H1 (cell line): ENCODE measurements around the gene KLHL36.

ENCODE experiments used
- BRCA1 ChIP-seq: IDR thresholded peaks from 2 replicates; pipeline ENCODE4 v1.6.1; 2012; ENCODE audit warnings: low read depth, low read length, improper control_type of control experiment
- CTCF ChIP-seq, 3 experiments: IDR thresholded peaks; 1 replicate in 2 of 3; 2 replicates in 1 of 3; pipeline versions ENCODE4 v1.5.1 to v1.6.1; 2011; ENCODE audit warnings: low read length in 3 of 3, mild to moderate bottlenecking in 3 of 3, inconsistent platforms in 2 of 3, low read depth in 1 of 3, moderate library complexity in 1 of 3; ENCODE audit not compliant: insufficient read depth in 1 of 3; ENCODE audit errors: control extremely low read depth in 1 of 3
- EP300 ChIP-seq, 2 experiments: IDR thresholded peaks; 1 replicate in 1 of 2; 2 replicates in 1 of 2; pipeline ENCODE4 v1.6.1; 2011 to 2012; ENCODE audit warnings: low read depth in 2 of 2, low read length in 2 of 2, mild to moderate bottlenecking in 2 of 2, borderline replicate concordance in 1 of 2, inconsistent platforms in 1 of 2, moderate library complexity in 1 of 2
- EZH2 ChIP-seq: fragments of 200-600 bp; sonication (generic); IDR thresholded peaks from 2 replicates; pipeline ENCODE4 v1.7.1; 2012; ENCODE audit warnings: low read depth, mild to moderate bottlenecking, moderate library complexity, low read length, inconsistent platforms; ENCODE audit not compliant: severe bottlenecking
- FOSL1 ChIP-seq: IDR thresholded peaks from 2 replicates; pipeline ENCODE4 v1.6.1; 2011; ENCODE audit warnings: mild to moderate bottlenecking, low read depth, low read length, moderate library complexity; ENCODE audit not compliant: insufficient read depth
- HDAC2 ChIP-seq, 2 experiments: fragments of 300-600 bp in 1 of 2; sonication (generic) in 1 of 2; IDR thresholded peaks; 2 replicates each; pipeline ENCODE4 v1.6.1; 2011 to 2012; ENCODE audit warnings: low read depth in 2 of 2, low read length in 2 of 2, mild to moderate bottlenecking in 2 of 2, moderate library complexity in 2 of 2, borderline replicate concordance in 1 of 2, inconsistent platforms in 1 of 2
- MAX ChIP-seq: IDR thresholded peaks from 2 replicates; pipeline ENCODE4 v1.6.1; 2012; ENCODE audit warnings: inconsistent platforms
- PHF8 ChIP-seq: fragments of 200-600 bp; sonication (generic); conservative IDR thresholded peaks from 2 replicates; pipeline ENCODE4 v1.7.1; 2012; ENCODE audit warnings: low read depth, mild to moderate bottlenecking, inconsistent platforms, low read length, moderate library complexity
- RAD21 ChIP-seq, 2 experiments: IDR thresholded peaks in 1 of 2; conservative IDR thresholded peaks in 1 of 2; 2 replicates each; pipeline ENCODE4 v1.6.1; 2011; ENCODE audit warnings: low read depth in 2 of 2, low read length in 2 of 2, improper control_type of control experiment in 1 of 2, inconsistent platforms in 1 of 2, mild to moderate bottlenecking in 1 of 2, moderate library complexity in 1 of 2

GRCh38 chr16:84677849-84678248, 29.5 kb downstream of the KLHL36 start:
- no peak for TF ChIP-seq BRCA1
- no peak for TF ChIP-seq CTCF (IDR thresholded peaks at IDR 0.05; ENCODE audit: control extremely low read depth in 1 of 3, insufficient read depth in 1 of 3, low read depth in 1 of 3, low read length in 3 of 3)
- TF ChIP-seq RAD21 (IDR thresholded peaks at IDR 0.05 in 1 of 2, conservative IDR thresholded peaks at IDR 0.05 in 1 of 2; ENCODE audit: low read depth in 2 of 2, low read length in 2 of 2), result no peak
- TF ChIP-seq HDAC2 (IDR thresholded peaks at IDR 0.05; ENCODE audit: borderline replicate concordance in 1 of 2, low read depth in 2 of 2, low read length in 2 of 2), result no peak
- no peak for TF ChIP-seq PHF8
- TF ChIP-seq EP300 (IDR thresholded peaks at IDR 0.05; ENCODE audit: borderline replicate concordance in 1 of 2, low read depth in 2 of 2, low read length in 2 of 2), result no peak
- TF ChIP-seq EZH2, result no peak
- TF ChIP-seq FOSL1, result no peak
- TF ChIP-seq MAX, result no peak
